H4 (cell line): Measurements from ENCODE around the gene RASA1. TPM values are rescaled to one million over a fixed set of nuclear protein-coding genes. Genes with fewer than 3 reads are reported as not detected.
"Not testable (repeated sequence)": the region's sequence is repeated elsewhere in the genome, so short reads cannot be mapped to it uniquely, and the experiment has no call there.

Source experiments
- DNase-seq: peaks from one replicate; pipeline ENCODE4 v3.0.0-alpha.2; 2015; ENCODE audit warnings: low spot score
- total RNA-seq: library from RNA; depleted of rRNA; stranded (reverse); fragments of >200 nt; shearing (Covaris generic); gene quantifications from 2 replicates; pipeline ENCODE4 v1.2.3, GENCODE V29; 2014; rRNA removed

The RASA1 gene
- 20.7 and 26.1 TPM in 2 replicates for total RNA-seq

DNA sequence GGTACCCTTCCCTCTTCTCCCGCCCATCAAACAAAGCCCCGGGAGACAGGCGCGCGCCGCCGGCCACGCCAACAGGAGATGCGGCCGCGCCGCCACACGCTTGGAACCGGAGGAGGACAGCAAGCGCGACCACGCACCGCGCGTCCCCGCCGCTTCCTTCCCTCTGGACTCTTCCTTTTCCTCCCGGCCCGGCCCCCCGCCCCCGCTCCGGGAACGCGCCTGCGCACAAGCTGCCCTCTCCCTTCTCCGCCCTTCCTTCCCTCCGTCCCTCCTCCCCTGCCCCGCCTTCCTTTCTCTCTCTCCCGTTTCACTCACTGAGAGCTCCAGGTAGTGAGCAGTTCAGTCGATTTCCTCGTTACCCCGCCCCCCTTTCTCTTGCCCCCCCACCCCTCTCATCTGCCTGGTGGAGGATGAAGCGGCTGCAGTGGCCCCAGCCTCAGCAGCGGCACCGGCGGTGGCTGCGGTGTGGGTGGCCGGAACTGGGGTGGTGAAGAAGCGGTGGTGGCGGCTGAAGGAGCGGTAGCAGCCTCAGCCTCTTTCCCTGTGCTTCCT lies at the start of gene RASA1:
TSS of gene RASA1 (plus strand) at position 310 of the 552 bp plus-strand sequence. CDS start 569 bp downstream, outside the sequence.
- DNase-seq = peak; percentile 90

DNA sequence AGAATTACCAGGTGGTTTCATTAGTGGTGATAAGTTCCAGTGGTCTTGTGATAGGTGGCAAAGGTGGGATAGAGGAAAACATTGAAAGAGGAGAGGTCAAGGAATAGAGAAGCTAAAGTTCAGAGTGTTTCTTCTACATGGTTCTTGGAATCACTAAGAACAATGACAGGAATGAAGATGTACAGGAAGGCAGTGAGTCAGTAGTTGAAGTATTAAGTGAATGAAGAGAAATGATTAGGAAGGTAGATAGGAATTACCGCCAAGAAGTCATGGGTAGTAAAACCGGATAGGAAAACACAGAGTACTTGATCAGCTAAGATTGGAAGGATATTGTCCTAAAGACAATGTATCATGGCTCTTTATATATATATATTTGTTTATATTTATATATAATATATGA lies 37.9 kb upstream of the RASA1 start:
- DNase-seq = no peak

- DNase-seq = no peak
These were observed 36.5 kb upstream of the RASA1 start for GRCh38 chr5:87231037-87231808.

- DNase-seq = no peak
These were observed 34.5 kb upstream of the RASA1 start for GRCh38 chr5:87233143-87233542.

DNA sequence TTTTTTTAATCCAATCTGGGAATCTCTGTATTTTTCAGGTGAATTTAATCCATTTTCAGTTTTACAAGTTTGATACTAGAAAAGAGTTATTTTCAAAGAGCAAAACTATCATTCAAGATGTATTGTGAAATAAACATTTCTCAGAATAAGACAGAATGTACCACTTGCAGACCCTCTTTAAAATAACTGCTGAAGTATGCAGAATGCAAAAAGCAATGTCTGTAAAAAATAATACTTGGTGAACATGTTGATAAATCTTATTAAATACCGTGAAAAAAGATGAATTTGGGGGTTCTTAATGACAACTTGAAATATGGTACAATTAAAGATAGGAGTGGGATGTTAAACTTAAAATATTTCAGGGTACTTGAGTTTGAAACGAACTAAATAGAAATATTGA lies 26.1 kb upstream of the RASA1 start:
- DNase-seq = no peak

GRCh38 chr5:87242242-87242641 lies 25.4 kb upstream of the RASA1 start:
- DNase-seq = no peak

- no peak for DNase-seq
These were observed 24.4 kb upstream of the RASA1 start for GRCh38 chr5:87243161-87243844.

GRCh38 chr5:87245451-87245850 lies 22.2 kb upstream of the RASA1 start:
- no peak for DNase-seq

- no peak for DNase-seq
These were observed 21.6 kb upstream of the RASA1 start for GRCh38 chr5:87246061-87246460.

- DNase-seq = no peak
These were observed 15.4 kb upstream of the RASA1 start for GRCh38 chr5:87252283-87252605.

DNA sequence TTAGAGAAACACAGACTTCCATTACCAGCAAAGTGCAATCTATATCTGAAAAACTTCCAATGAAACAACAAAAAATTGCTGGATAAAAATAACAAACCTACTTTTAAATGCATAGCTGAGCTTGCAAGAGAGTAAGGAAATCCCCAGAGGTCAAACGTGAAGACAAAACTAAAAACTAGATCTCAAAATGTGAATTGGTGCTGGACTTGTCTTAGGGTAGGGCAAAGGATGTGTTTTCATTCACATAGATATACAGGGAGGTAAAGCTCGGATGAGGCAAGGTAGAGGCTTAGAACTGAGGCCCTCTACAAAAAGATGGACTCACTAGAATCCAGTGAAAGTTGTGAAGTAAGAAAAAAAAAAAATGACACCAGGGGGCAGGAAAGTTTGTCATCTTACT lies 13.6 kb upstream of the RASA1 start:
- DNase-seq = no peak

DNA sequence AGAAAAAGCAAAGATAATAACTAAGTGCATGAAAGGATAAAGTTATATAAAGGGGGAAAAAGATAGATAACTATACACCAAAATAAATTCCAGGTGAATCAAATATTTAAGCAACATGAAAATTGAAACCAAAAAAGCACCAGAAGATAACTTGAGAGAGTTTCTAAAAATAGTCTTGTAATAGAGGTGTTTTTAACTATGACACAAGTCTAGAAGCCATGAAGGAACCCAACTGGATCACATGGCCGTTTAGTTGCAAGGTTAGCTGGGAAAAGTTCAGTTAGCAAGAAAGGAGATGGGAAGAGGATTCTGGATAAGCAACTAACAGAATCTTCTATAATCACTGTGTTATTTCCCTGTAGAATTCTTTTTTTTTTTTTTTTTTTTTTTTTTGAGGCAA lies 9.2 kb upstream of the RASA1 start:
- no peak for DNase-seq

DNA sequence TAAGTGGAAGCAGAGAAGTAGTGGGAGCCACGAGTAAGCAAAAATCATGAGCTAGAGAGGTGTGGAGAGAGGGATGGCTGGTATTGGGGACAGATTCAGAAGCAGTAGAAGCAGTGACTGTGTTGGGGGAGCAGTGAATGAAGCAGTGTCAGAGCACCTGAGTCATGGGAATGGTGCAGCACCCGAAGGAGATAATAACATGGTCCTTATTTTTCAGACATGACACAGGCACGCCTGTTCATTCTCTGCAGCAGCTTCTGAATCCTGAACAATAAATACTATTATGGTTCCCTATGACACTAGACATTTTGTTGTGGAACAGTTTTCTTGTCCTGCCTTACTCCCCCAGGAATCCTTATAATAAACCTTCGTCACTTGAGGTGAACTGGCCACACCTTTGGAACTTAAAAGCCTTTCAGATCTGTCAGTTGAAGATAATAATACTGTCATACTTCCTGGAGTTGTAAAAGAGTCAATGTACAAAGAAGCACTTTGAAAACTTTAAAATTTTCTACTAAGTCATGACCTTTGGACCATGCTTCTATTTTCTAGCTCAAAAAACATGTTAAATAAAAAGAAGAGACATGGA lies 7.0 kb upstream of the RASA1 start:
- DNase-seq = no peak

GRCh38 chr5:87263498-87263897 lies 4.2 kb upstream of the RASA1 start:
- no peak for DNase-seq

- DNase-seq = no peak
These were observed 639 bp upstream of the RASA1 start for GRCh38 chr5:87266914-87267573.

GRCh38 chr5:87268126-87268969 lies 665 bp downstream of the RASA1 start:
- DNase-seq = peak; percentile 53

- no peak for DNase-seq
These were observed 1.3 kb downstream of the RASA1 start for GRCh38 chr5:87268970-87269377.

- DNase-seq = not testable (repeated sequence)
These were observed 3.2 kb downstream of the RASA1 start for GRCh38 chr5:87270888-87271287.

DNA sequence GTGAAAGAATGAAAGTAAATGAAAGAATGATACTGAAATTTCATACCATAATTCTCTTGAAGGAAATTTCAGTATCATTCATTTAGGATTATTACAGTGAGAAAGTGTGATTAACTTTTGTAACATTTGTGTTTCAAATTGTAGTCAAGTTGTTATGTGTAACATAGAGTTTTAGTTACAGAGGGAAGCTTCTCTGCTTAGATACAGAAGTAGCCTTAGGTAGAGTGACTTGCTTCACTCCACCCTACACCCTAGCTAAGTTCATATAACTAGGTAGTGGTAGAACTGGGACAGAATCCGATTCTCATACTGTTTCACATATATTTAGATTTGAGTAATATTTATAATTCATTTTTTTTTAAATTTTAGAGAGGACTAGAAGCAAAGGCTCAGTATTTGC lies 9.0 kb downstream of the RASA1 start:
- DNase-seq = no peak

DNA sequence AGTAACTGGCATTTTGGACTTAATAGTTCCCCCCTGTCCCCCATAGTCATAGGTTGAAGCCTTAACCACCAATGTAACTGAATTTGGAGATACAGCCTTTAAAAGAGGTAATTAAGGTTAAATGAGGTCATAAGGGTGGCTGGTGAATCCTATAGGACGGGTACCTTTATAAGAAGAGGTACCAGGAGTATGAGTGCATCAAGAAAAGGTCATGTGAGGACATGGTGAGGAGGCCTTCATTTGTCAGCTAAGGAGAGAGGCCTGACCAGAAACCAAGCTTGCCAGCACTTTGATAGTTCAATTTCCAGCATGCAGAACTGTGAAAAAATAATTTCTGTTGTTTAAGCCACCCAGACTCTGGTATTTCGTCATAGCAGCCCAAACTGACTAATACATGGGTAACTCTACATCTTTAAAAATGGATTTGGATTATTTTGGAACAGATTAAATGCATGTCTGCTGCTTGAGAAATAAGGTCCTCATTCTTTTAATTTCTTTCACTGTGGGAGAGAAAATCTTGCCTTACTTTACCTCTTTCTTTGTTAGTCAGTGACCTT lies 9.7 kb downstream of the RASA1 start:
- DNase-seq = no peak

GRCh38 chr5:87278590-87279100 lies 11.0 kb downstream of the RASA1 start:
- DNase-seq = no peak
